Activated CD8-positive, alpha-beta T cell treated with anti-CD3 and anti-CD28 coated beads, Interleukin-2, amount 10 ng/mL, durations not matched to agents 7 days and 5 days (primary cell): ENCODE results near the gene RBM5. TPM values are rescaled to one million over a fixed set of nuclear protein-coding genes. Genes with fewer than 3 reads are reported as not detected.
"Not testable (repeated sequence)": the region's sequence is repeated elsewhere in the genome, so short reads cannot be mapped to it uniquely, and the experiment has no call there.

Source experiments
- ATAC-seq: fragments of 150-1000 bp; cut with Tn5 transposase; one replicate; pipeline ENCODE4 v1.10.0; 2021; ENCODE audit warnings: moderate library complexity
- CTCF ChIA-PET: fragments of 350-600 bp; sonication (Branson Sonifier 250); formaldehyde crosslinking; loops from one replicate; lab custom pipeline; 2021; ENCODE audit warnings: antibody characterized with exemption; lab: Charles Lee
- POLR2A ChIA-PET: fragments of 350-600 bp; sonication (Branson Sonifier 250); formaldehyde crosslinking; loops from one replicate; lab custom pipeline; 2021; ENCODE audit warnings: antibody characterized with exemption; lab: Charles Lee
- DNase-seq: peaks from one replicate; pipeline ENCODE4 v3.0.0-alpha.2; 2020
- H3K27ac Mint-ChIP-seq: one replicate; pipeline ENCODE4 v1.8.0; 2021; ENCODE audit warnings: mild to moderate bottlenecking, mixed read lengths
- H3K27me3 Mint-ChIP-seq: one replicate; pipeline ENCODE4 v1.8.0; 2021; ENCODE audit warnings: low read depth, mixed read lengths
- H3K36me3 Mint-ChIP-seq: one replicate; pipeline ENCODE4 v1.8.0; 2021; ENCODE audit warnings: low read depth, mixed read lengths
- H3K4me1 Mint-ChIP-seq: one replicate; pipeline ENCODE4 v1.8.0; 2021; ENCODE audit warnings: low read depth, mixed read lengths
- H3K4me3 Mint-ChIP-seq: one replicate; pipeline ENCODE4 v1.8.0; 2021; ENCODE audit warnings: mild to moderate bottlenecking, mixed read lengths
- H3K9me3 Mint-ChIP-seq: one replicate; pipeline ENCODE4 v1.8.0; 2022; ENCODE audit warnings: mixed read lengths; ENCODE audit not compliant: insufficient read depth
- total RNA-seq, 2 experiments: library from RNA; stranded (reverse); gene quantifications; one replicate each; pipeline ENCODE4 v1.2.3, GENCODE V29; 2021

The RBM5 gene
- 100 to 1,000 TPM; 180 to 185 TPM for total RNA-seq

DNA sequence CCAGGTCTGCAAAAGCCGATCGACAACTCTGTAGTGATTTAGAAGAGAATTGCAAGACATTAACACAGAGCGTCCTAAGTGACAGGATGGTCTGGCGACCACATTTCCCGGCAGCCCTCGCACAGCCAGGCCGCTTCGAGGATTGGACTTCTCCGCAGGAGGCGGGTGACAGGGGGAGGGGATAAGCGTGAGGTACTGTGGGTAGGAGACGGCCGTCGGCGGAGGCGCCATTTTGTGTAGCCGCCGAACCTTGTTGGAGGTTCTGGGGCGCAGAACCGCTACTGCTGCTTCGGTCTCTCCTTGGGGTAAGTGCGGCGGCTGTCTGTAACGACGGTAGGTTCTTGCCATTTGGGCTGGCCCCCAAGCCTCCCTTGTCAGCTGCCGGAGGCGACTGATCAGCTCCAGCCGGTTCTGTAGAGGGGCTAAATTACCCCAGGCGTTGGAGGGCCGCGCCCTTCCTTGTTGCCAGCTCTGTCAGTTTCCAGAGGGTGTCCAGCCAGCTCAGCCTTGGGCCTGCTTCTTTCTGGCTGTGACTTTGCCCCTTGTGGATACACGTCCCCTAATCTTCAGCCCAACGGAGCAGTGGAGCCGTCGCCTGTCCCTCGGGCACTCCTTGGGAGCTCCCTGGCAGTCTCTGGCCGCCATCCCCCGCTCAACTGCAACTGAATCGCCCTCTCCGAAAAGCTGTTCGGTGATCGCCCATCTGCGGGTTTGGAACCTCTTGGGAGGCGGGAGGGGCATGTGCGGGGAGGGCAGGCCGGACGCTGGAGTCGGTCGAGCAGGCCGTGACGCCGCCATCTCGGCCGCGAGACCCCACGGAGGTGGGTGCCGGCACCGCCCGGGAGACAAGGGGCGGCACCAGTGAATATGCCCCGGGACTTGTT, at the start of gene RBM5:
TSS of gene RBM5 (plus strand) at position 195 of the 884 bp plus-strand sequence. CDS start 1,516 bp downstream, outside the sequence.
- peaks cover 27% of the 10 kb centered on the region for H3K4me1 Mint-ChIP-seq
- no peaks in the 10 kb centered on the region for H3K27me3 Mint-ChIP-seq
- H3K9me3 Mint-ChIP-seq, result no peaks in the 10 kb centered on the region
- ChIA-PET CTCF (interaction anchor here (0.9 to 1.7 kb wide), 7 partner anchors 11 to 250 kb away, joined by 3 to 5 read pairs (median 4); partner anchors contain the start of gene IFRD2), POLR2A (interaction anchor here (0.6 to 1.1 kb wide), 6 partner anchors 9 to 365 kb away, joined by 3 to 5 read pairs (median 3); partner anchors contain the start of gene GMPPB)
- H3K27ac Mint-ChIP-seq, result peak within 1 kb of the TSS; percentile 98
- ATAC-seq, result peak; percentile 100
- peaks cover 46% of the 10 kb centered on the region for H3K36me3 Mint-ChIP-seq
- peak within 1 kb of the TSS; percentile 94 for H3K4me3 Mint-ChIP-seq
- peak; percentile 97 for DNase-seq

DNA sequence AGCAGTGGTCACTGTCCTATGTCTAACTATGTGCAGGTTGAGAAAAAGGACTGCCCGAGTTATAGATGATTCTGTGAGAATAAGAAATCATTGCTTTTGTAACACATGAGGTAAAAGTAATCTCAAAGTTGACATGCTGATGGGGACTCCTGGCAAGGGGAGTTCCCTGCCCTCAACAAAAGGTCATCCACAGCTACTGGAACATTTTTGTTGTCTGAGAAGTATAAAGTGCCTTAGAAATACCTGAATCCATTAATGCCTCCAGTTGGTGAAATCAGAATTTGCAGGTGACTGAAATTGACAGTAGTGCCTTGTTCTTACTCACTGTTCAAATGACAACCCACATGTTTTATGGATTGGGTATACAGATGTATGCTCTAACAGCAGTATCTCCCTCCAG, 43.7 kb upstream of the RBM5 start:
- Mint-ChIP-seq H3K9me3 (no peaks in the 10 kb centered on the region), H3K4me1 (peaks cover 7% of the 10 kb centered on the region), H3K27ac (no peak overlapping the region), H3K27me3 (no peaks in the 10 kb centered on the region), H3K36me3 (peaks cover 12% of the 10 kb centered on the region), H3K4me3 (no peak overlapping the region)
- no peak for ATAC-seq
- POLR2A ChIA-PET, result no interaction called here
- DNase-seq, result no peak
- CTCF ChIA-PET, result no interaction called here

DNA sequence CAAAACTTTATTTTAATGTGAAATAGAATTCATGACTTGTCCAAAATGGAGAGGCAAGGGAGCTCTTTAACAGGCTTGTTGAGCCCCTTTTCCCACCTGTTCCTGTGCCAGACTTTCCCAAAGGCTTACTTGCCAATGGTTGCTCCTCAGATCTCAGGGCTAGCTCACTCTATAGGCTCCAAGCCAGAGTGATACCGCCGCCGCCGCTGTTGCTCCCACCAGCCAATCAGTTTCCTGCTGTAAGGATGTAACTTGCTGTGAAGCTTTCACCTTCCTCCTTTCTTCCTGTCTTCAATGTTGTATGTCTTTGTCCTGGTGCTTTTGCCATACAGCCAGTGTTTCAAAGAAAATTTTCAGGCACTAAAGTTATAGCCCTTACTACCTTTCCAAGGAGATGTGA, 41.3 kb upstream of the RBM5 start:
- no peak for DNase-seq
- Mint-ChIP-seq H3K27me3 (no peaks in the 10 kb centered on the region), H3K36me3 (peaks cover 22% of the 10 kb centered on the region), H3K9me3 (no peaks in the 10 kb centered on the region), H3K4me3 (no peak overlapping the region), H3K4me1 (no peaks in the 10 kb centered on the region), H3K27ac (no peak overlapping the region)
- no peak for ATAC-seq
- CTCF ChIA-PET, result interaction anchor here (1.3 to 1.4 kb wide), 2 partner anchors 9 to 28 kb away, joined by 3 read pairs; no protein-coding TSS in a partner anchor
- POLR2A ChIA-PET, result no interaction called here

DNA sequence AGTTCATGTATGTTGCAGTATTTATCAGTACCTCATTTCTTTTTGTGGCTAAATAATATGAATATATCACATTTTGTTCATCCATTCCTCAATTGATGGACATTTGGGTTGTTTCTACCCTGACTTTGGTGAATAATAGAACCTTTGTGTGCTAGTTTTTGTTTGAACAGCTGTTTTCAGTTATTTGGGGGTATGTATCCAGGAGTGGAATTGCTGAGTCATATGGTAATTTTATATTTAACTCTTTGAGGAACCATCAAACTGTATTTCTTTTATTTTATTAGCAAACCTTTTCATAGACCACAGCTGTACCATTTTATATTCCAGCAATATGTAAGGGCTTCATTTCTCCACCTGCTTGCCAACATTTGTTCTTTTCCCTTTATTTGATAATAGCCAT, 38.4 kb upstream of the RBM5 start:
- DNase-seq (no peak), ATAC-seq (no peak)
- H3K36me3 Mint-ChIP-seq, result peaks cover 34% of the 10 kb centered on the region
- no peaks in the 10 kb centered on the region for H3K4me1 Mint-ChIP-seq
- H3K4me3 Mint-ChIP-seq, result no peak overlapping the region
- ChIA-PET CTCF (interaction anchor here (1.0 to 1.1 kb wide), 2 partner anchors 13 to 39 kb away, joined by 4 to 5 read pairs; partner anchors contain the start of gene RBM5), POLR2A (no interaction called here)
- no peak overlapping the region for H3K27ac Mint-ChIP-seq
- no peaks in the 10 kb centered on the region for H3K27me3 Mint-ChIP-seq
- no peaks in the 10 kb centered on the region for H3K9me3 Mint-ChIP-seq

DNA sequence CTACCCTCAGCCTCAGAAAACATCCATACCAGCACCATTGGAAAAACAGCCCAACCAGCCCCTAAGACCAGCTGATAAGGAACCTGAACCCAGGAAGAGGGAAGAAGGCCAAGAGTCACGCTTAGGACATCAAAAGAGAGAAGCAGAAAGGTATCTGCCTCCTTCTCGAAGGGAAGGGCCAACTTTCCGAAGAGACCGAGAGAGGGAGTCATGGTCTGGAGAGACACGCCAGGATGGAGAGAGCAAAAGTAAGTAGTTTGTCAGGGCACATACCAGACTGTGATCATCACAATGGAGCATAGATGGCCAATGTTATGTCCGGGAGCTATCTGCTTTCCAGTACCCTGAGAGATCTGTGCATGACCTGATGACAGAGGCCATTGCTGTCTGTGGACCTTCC, 31.0 kb upstream of the RBM5 start:
- POLR2A ChIA-PET, result no interaction called here
- ATAC-seq, result no peak
- no peaks in the 10 kb centered on the region for H3K9me3 Mint-ChIP-seq
- H3K27ac Mint-ChIP-seq, result peak overlapping the region; percentile 14
- CTCF ChIA-PET, result no interaction called here
- peaks cover 59% of the 10 kb centered on the region for H3K36me3 Mint-ChIP-seq
- no peaks in the 10 kb centered on the region for H3K27me3 Mint-ChIP-seq
- no peaks in the 10 kb centered on the region for H3K4me1 Mint-ChIP-seq
- H3K4me3 Mint-ChIP-seq, result no peak overlapping the region
- no peak for DNase-seq

DNA sequence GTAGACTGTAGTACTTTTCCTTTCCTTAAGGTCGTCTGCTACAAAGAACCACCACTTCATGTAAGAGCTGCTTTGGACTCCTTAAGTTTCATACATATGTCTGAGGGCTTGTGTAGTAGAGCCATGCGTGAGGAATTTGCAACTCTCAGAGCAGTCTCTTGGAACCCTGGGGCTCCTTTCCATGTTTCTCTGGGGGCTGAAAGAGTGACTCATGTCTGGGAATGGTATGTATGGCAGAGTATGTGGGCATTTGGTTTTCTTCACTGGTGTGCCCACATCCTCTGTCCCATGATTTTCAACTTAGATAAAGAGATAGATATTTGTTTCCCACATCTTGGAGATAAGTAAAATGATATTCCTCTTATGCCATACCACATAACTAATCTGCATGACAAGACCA, 20.6 kb upstream of the RBM5 start:
- peaks cover 59% of the 10 kb centered on the region for H3K36me3 Mint-ChIP-seq
- no peak overlapping the region for H3K27ac Mint-ChIP-seq
- H3K4me1 Mint-ChIP-seq, result no peaks in the 10 kb centered on the region
- DNase-seq, result no peak
- ChIA-PET CTCF (no interaction called here), POLR2A (interaction anchor here (0.9 kb wide), 1 partner anchor 12 kb away, joined by 3 read pairs; no protein-coding TSS in a partner anchor)
- no peaks in the 10 kb centered on the region for H3K9me3 Mint-ChIP-seq
- no peaks in the 10 kb centered on the region for H3K27me3 Mint-ChIP-seq
- no peak for ATAC-seq
- no peak overlapping the region for H3K4me3 Mint-ChIP-seq

DNA sequence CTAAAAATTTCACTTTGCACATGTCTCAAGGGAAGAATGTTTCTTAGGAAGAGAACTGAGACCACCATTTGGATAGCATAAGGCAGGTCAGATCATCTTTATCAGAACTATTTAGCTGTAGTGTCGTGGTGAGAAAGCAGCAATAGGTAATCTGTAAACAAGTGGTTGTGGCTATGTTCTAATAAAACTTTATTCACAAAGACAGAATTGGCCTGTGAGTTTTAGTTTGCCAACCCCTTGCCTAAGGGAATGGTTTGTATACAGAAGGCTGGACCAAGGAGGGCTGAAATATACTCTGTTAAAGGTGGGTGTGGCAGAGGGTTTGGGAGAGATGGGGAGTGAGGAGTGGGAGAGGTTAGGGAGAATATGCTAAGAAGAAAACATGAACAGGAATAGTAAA, 10.6 kb upstream of the RBM5 start:
- POLR2A ChIA-PET, result no interaction called here
- H3K36me3 Mint-ChIP-seq, result peaks cover 24% of the 10 kb centered on the region
- no peak for ATAC-seq
- peak overlapping the region; percentile 39 for H3K27ac Mint-ChIP-seq
- no peak for DNase-seq
- no peak overlapping the region for H3K4me3 Mint-ChIP-seq
- no peaks in the 10 kb centered on the region for H3K27me3 Mint-ChIP-seq
- H3K4me1 Mint-ChIP-seq, result peaks cover 15% of the 10 kb centered on the region
- CTCF ChIA-PET, result interaction anchor here (1.0 kb wide), 1 partner anchor 11 kb away, joined by 3 read pairs; the partner anchor contains the start of gene RBM5
- H3K9me3 Mint-ChIP-seq, result no peaks in the 10 kb centered on the region

DNA sequence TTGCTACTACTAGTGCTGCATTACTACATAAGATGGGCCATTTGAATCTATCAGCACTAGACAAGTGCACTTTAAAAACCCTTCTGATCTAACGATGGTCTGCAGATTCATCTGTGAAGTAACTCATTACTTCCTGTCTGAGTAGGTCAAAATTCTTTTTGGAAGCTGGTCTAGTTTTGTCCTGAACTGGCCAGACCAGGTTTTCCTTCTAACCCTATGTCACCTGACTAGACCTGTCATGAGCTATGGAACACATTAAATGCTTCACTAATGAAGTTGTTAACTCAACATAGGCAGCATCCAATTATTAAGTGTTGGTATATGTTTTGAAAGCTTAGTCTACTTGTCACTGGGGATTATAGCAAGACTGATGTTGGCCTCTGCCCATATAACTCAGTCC, 10.1 kb upstream of the RBM5 start:
- Mint-ChIP-seq H3K4me1 (peaks cover 19% of the 10 kb centered on the region), H3K27ac (peak overlapping the region; percentile 39), H3K36me3 (peaks cover 21% of the 10 kb centered on the region), H3K27me3 (no peaks in the 10 kb centered on the region), H3K9me3 (no peaks in the 10 kb centered on the region), H3K4me3 (no peak overlapping the region)
- CTCF ChIA-PET, result interaction anchor here (1.0 kb wide), 1 partner anchor 10 kb away, joined by 3 read pairs; the partner anchor contains the start of gene RBM5
- DNase-seq (no peak), ATAC-seq (no peak)
- POLR2A ChIA-PET, result no interaction called here

DNA sequence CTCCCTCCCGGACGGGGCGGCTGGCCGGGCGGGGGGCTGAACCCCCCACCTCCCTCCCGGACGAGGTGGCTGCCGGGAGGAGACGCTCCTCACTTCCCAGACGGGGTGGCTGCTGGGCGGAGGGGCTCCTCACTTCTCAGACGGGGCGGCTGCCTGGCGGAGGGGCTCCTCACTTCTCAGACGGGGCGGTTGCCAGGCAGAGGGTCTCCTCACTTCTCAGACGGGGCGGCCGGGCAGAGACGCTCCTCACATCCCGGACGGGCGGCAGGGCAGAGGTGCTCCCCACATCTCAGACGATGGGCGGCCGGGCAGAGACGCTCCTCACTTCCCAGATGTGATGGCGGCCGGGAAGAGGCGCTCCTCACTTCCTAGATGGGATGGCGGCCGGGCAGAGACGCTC, 3.8 kb upstream of the RBM5 start:
- H3K36me3 Mint-ChIP-seq, result peaks cover 15% of the 10 kb centered on the region
- not testable (repeated sequence) for ATAC-seq
- peaks cover 23% of the 10 kb centered on the region for H3K4me1 Mint-ChIP-seq

DNA sequence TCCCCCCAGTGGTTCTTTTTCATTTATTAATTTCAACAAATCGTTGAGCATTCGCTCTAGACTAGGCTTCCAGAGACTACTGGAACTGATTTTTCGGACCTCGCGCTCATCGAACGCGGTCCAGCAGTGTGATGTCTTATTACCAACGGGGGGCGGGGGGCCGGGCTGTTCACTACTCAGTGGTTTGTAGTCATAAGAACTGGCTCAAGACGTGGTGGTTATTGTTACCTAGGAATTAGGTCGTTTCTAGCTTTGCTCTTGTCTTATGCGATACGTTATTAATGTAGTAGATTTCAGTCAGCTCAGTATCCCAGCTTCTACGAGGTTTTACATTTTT, 858 bp downstream of the RBM5 start:
- Mint-ChIP-seq H3K4me1 (peaks cover 27% of the 10 kb centered on the region), H3K36me3 (peaks cover 50% of the 10 kb centered on the region), H3K9me3 (no peaks in the 10 kb centered on the region), H3K4me3 (peak overlapping the region; percentile 94), H3K27ac (peak overlapping the region; percentile 98), H3K27me3 (no peaks in the 10 kb centered on the region)
- CTCF ChIA-PET, result interaction anchor here (0.7 to 2.0 kb wide), 7 partner anchors 14 to 287 kb away, joined by 3 to 9 read pairs (median 4); partner anchors contain the start of genes IFRD2 and INKA1
- ATAC-seq (peak; percentile 1), DNase-seq (no peak)
- POLR2A ChIA-PET, result interaction anchor here (0.6 to 1.1 kb wide), 6 partner anchors 8 to 366 kb away, joined by 3 to 5 read pairs (median 3); partner anchors contain the start of gene GMPPB

More for the DNA sequence above, 3.8 kb upstream of the RBM5 start:
- CTCF ChIA-PET, H3K27ac Mint-ChIP-seq, H3K4me3 Mint-ChIP-seq, H3K27me3 Mint-ChIP-seq, POLR2A ChIA-PET, DNase-seq, H3K9me3 Mint-ChIP-seq: not testable (repeated sequence)

DNA sequence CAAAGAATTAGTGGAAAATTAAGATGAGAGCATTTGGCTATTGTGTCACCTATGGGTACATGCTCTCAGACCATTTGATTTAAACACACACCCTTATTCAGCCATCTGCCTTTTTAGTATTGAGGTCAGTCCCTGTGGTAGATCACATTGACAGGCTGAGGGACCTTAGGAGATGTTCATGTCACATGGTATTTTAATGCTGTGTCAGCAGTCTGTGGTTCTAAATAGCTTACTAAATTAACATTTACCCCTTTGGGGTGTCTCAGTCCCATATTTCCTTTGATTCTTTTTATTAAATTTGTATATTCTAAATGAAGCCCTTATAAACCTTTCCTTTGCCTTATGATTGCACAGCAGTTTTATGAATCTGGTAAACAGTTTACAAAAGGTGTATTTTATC, 2.3 kb downstream of the RBM5 start:
- Mint-ChIP-seq H3K27ac (peak overlapping the region; percentile 39), H3K36me3 (peaks cover 60% of the 10 kb centered on the region), H3K4me1 (peaks cover 30% of the 10 kb centered on the region), H3K9me3 (no peaks in the 10 kb centered on the region), H3K27me3 (no peaks in the 10 kb centered on the region), H3K4me3 (peak overlapping the region; percentile 94)
- CTCF ChIA-PET, result interaction anchor here (0.8 to 2.0 kb wide), 2 partner anchors 11 to 288 kb away, joined by 3 to 9 read pairs; partner anchors contain the start of gene INKA1
- DNase-seq (no peak), ATAC-seq (no peak)
- POLR2A ChIA-PET, result no interaction called here
